ENCODE results near the gene DYNC1I1.

- TF ChIP-seq JUN (IDR thresholded peaks at IDR 0.05; ENCODE audit: borderline replicate concordance, insufficient read depth, insufficient read length, low read depth) (no peak), EZH2 (IDR thresholded peaks at IDR 0.05; ENCODE audit: borderline replicate concordance, low read depth, low read length, severe bottlenecking) (no peak)
Measured at GRCh38 chr7:96026611-96027010, 254.3 kb downstream of the DYNC1I1 start.
